NCI-H187 (cell line): ENCODE data around the gene PWWP2B.

Source experiments
- DNase-seq, 2 experiments: peaks; one replicate each; lab custom pipeline; 2025; lab: John Stamatoyannopoulos, UW

PWWP2B gene

GRCh38 chr10:132459301-132460003 lies 62.5 kb downstream of the PWWP2B start:
- no peak for DNase-seq

GRCh38 chr10:132460071-132460470 lies 63.1 kb downstream of the PWWP2B start:
- no peak for DNase-seq

- DNase-seq: no peak
These were observed 63.7 kb downstream of the PWWP2B start for GRCh38 chr10:132460691-132461090.

GRCh38 chr10:132461103-132461682 lies 64.2 kb downstream of the PWWP2B start:
- no peak for DNase-seq

GRCh38 chr10:132461683-132462231 lies 64.8 kb downstream of the PWWP2B start:
- no peak for DNase-seq

GRCh38 chr10:132462463-132463332 lies 65.7 kb downstream of the PWWP2B start:
- no peak for DNase-seq

- no peak for DNase-seq
These were observed 66.6 kb downstream of the PWWP2B start for GRCh38 chr10:132463333-132464255.

- no peak for DNase-seq
These were observed 67.5 kb downstream of the PWWP2B start for GRCh38 chr10:132464256-132465192.

- DNase-seq: no peak
These were observed 68.3 kb downstream of the PWWP2B start for GRCh38 chr10:132465193-132465888.

GRCh38 chr10:132465889-132466519 lies 69.0 kb downstream of the PWWP2B start:
- no peak for DNase-seq

- no peak for DNase-seq
These were observed 69.8 kb downstream of the PWWP2B start for GRCh38 chr10:132466520-132467463.
